Uterus (tissue), 4 donors: ENCODE data around the gene ST8SIA5. TPM values are rescaled to one million over a fixed set of nuclear protein-coding genes. Genes with fewer than 3 reads are reported as not detected.

ENCODE experiments used
- DNase-seq, 2 donors: peaks; one replicate each; pipeline ENCODE4 v3.0.0-alpha.2; 2019 to 2020
- H3K27ac ChIP-seq, 2 donors: fragments of 200-600 bp; sonication (generic); 1 replicate in 1 of 2; 2 replicates in 1 of 2; pipeline ENCODE4 v1.5.1; 2016 to 2018
- H3K27me3 ChIP-seq, 2 donors: fragments of 200-600 bp; sonication (generic); one replicate each; pipeline ENCODE4 v1.5.1; 2018 to 2019; ENCODE audit warnings: control low read depth in 1 of 2
- H3K36me3 ChIP-seq, 2 donors: fragments of 200-600 bp; sonication (generic); one replicate each; pipeline ENCODE4 v1.5.1; 2019; ENCODE audit warnings: control low read depth in 1 of 2
- H3K4me1 ChIP-seq, 2 donors: fragments of 200-600 bp; sonication (generic); one replicate each; pipeline ENCODE4 v1.5.1; 2018 to 2019; ENCODE audit warnings: control low read depth in 1 of 2
- H3K4me3 ChIP-seq, 2 donors: fragments of 200-600 bp; sonication (generic); 1 replicate in 1 of 2; 2 replicates in 1 of 2; pipeline ENCODE4 v1.5.1; 2018 to 2019; ENCODE audit warnings: mild to moderate bottlenecking in 1 of 2
- H3K9me3 ChIP-seq, 2 donors: fragments of 200-600 bp; sonication (generic); one replicate each; pipeline ENCODE4 v1.5.1; 2019; ENCODE audit warnings: control low read depth in 1 of 2
- POLR2A ChIP-seq, 2 donors: fragments of 450-650 bp; IDR thresholded peaks; one replicate each; pipeline ENCODE4 v1.6.1; 2016; ENCODE audit warnings: antibody characterized with exemption in 2 of 2, mild to moderate bottlenecking in 1 of 2, moderate library complexity in 1 of 2
- intact Hi-C: fragments of 100-400 bp; cut with DNase I; formaldehyde crosslinking; loops from one replicate; pipeline ENCODE4 v1.15.1; 2023; ENCODE audit warnings: low total_unique reads
- total RNA-seq, 4 donors: library from RNA; depleted of rRNA in 3 of 4; stranded (reverse); fragments of >200 nt in 3 of 4; gene quantifications; one replicate each; pipeline versions ENCODE4 v1.1.0 to v1.2.4, GENCODE V29; 2014 to 2023
- TF ChIP-seq, protein P1 (sequence below), 4 experiments: fragments of 200-600 bp in 2 of 4; fragments of 450-650 bp in 2 of 4; sonication (generic) in 2 of 4; IDR thresholded peaks; one replicate each; pipeline ENCODE4 v1.5.1; 2016 to 2019; ENCODE audit warnings: antibody characterized with exemption in 4 of 4, mild to moderate bottlenecking in 2 of 4, moderate library complexity in 1 of 4
- donor health status: DM: yes; HTN: yes; CAD: no.

The ST8SIA5 gene
- total RNA-seq, 4 donors from 2014 or later: 0.76 TPM; not detected in 3

DNA sequence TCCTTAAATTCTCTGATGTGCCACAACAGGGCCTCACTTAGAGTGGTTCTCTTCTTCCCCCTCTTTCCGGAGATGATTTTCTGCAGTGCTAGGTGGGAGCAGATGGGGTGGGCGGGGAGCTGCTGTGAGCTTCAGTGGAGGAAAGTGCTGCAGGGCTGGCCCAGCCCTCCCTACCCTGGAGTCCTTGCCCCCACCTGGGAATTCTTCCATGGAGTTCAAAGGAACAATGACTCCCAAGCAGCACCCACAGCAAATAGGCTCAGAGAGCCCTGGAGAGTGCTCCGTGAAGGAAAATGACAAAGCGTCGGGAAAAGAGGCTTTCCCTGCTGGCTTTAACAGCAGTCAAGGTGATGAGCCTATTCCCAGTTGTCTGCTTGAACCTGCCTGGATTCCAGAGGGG, 128.6 kb downstream of the ST8SIA5 start:
- H3K27ac ChIP-seq: no peak overlapping the region
- H3K4me3 ChIP-seq: no peak overlapping the region
- no peaks in the 10 kb centered on the region for H3K27me3 ChIP-seq
- no peak for TF ChIP-seq POLR2A (IDR thresholded peaks at IDR 0.05)
- TF ChIP-seq, protein P1, sequence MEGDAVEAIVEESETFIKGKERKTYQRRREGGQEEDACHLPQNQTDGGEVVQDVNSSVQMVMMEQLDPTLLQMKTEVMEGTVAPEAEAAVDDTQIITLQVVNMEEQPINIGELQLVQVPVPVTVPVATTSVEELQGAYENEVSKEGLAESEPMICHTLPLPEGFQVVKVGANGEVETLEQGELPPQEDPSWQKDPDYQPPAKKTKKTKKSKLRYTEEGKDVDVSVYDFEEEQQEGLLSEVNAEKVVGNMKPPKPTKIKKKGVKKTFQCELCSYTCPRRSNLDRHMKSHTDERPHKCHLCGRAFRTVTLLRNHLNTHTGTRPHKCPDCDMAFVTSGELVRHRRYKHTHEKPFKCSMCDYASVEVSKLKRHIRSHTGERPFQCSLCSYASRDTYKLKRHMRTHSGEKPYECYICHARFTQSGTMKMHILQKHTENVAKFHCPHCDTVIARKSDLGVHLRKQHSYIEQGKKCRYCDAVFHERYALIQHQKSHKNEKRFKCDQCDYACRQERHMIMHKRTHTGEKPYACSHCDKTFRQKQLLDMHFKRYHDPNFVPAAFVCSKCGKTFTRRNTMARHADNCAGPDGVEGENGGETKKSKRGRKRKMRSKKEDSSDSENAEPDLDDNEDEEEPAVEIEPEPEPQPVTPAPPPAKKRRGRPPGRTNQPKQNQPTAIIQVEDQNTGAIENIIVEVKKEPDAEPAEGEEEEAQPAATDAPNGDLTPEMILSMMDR (IDR thresholded peaks at IDR 0.05): no peak
- no peak for DNase-seq
- H3K4me1 ChIP-seq: no peaks in the 10 kb centered on the region
- no peaks in the 10 kb centered on the region for H3K36me3 ChIP-seq
- H3K9me3 ChIP-seq: no peaks in the 10 kb centered on the region
- intact Hi-C loops: no loop called here

DNA sequence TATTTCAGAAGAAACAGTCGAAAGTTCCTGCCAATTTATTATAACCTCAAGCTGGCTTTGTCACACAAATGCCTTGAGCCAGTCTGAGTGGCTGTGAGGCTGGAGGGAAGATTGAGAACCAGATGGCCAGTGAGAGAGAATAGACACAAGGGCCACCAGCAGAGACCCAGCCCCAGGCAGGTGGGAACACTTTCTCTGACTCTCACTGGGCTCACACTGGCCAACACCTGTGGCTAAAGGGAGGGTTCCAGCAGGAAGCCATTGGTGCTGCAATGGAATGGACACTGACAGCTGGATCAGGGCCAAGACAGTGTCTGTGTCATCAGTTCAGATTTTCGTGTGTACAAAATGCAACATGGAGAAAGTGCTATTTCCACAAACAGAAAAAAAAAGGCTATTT, 129.7 kb downstream of the ST8SIA5 start:
- DNase-seq: no peak
- TF ChIP-seq, protein P1 (IDR thresholded peaks at IDR 0.05): no peak
- no peak for TF ChIP-seq POLR2A (IDR thresholded peaks at IDR 0.05)
- Histone ChIP-seq H3K36me3 (no peaks in the 10 kb centered on the region), H3K9me3 (no peaks in the 10 kb centered on the region), H3K4me3 (no peak overlapping the region), H3K4me1 (no peaks in the 10 kb centered on the region), H3K27me3 (no peaks in the 10 kb centered on the region), H3K27ac (no peak overlapping the region)
- intact Hi-C loops: no loop called here

DNA sequence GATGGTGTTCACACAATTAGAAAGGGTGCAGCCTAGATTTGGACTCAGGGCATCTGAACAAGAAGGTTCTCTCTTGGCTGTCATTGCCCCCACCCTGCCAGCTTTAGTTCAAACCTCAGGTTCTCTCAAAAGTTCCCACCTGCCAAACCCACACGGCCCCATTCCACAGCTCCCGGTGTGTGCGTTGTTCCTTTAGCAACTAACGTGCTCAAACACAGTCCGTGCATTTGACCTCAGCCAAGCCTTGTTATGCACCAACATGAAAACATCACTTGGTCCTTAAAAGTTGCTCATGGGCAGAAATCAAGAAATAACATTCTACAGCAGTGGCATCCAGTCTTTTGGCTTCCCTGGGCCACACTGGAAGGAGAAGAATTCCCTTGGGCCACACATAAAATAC, 131.8 kb downstream of the ST8SIA5 start:
- Histone ChIP-seq H3K27me3 (no peaks in the 10 kb centered on the region), H3K4me3 (no peak overlapping the region), H3K9me3 (no peaks in the 10 kb centered on the region), H3K4me1 (no peaks in the 10 kb centered on the region), H3K27ac (no peak overlapping the region), H3K36me3 (no peaks in the 10 kb centered on the region)
- no peak for TF ChIP-seq POLR2A (IDR thresholded peaks at IDR 0.05)
- TF ChIP-seq, protein P1 (IDR thresholded peaks at IDR 0.05): no peak
- intact Hi-C loops: no loop called here
- DNase-seq: no peak

DNA sequence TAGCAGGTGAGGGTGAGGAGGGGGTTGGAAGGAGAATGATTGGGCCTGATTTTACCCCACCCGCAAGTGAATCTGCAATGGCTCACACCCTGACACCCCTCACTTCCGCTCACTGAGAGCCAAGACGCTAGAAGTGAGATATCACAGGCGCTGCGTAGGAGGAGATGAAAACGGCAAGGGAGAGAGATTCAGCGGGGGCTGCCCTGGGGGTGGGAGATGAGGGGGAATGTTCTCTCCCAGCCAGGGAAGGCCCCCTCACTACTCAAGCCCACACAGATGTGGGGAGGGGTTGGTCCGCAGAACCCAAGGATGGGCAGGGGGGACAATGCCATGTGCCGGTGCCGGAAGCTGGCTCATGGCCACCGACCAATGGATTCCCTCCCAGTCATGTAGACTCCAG, 132.7 kb downstream of the ST8SIA5 start:
- no peak for DNase-seq
- no peaks in the 10 kb centered on the region for H3K9me3 ChIP-seq
- H3K4me3 ChIP-seq: no peak overlapping the region
- no peaks in the 10 kb centered on the region for H3K4me1 ChIP-seq
- H3K27me3 ChIP-seq: no peaks in the 10 kb centered on the region
- H3K27ac ChIP-seq: no peak overlapping the region
- TF ChIP-seq, protein P1 (IDR thresholded peaks at IDR 0.05): no peak
- no peak for TF ChIP-seq POLR2A (IDR thresholded peaks at IDR 0.05)
- intact Hi-C loops: no loop called here
- H3K36me3 ChIP-seq: no peaks in the 10 kb centered on the region

DNA sequence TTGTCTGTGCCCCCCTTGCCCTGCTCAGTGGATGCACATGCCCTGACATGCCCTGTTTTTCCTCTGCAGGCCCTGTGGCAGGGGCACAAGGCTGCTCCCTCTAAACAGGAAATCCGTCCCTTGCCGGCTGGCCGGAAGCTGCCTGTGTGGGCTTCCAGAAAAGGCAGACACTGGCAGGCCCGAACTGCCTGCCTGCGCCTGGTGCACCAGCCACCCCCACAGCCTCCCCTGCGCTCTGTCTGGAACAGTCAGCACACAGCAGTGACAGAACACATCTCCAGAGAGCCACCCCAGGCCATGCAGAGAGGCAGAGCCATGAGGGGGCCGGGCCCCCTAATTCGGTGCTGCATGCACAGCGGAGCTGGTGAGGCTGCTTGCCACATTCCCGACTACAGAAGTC, 133.3 kb downstream of the ST8SIA5 start:
- intact Hi-C loops: no loop called here
- DNase-seq: no peak
- H3K4me1 ChIP-seq: no peaks in the 10 kb centered on the region
- TF ChIP-seq POLR2A (IDR thresholded peaks at IDR 0.05): no peak
- TF ChIP-seq, protein P1 (IDR thresholded peaks at IDR 0.05): no peak
- no peak overlapping the region for H3K27ac ChIP-seq
- H3K27me3 ChIP-seq: no peaks in the 10 kb centered on the region
- no peak overlapping the region for H3K4me3 ChIP-seq
- no peaks in the 10 kb centered on the region for H3K36me3 ChIP-seq
- H3K9me3 ChIP-seq: no peaks in the 10 kb centered on the region
